HG03342 (cell line): ENCODE measurements around the gene SCP2D1.
"Not testable (repeated sequence)": the region's sequence is repeated elsewhere in the genome, so short reads cannot be mapped to it uniquely, and the experiment has no call there.

Experiments
- ATAC-seq: cut with Tn5 transposase; IDR thresholded peaks from one replicate; pipeline ENCODE4 v1.9.1; 2021; ENCODE audit warnings: mild to moderate bottlenecking, moderate library complexity; ENCODE audit not compliant: unreplicated experiment

Gene SCP2D1

DNA sequence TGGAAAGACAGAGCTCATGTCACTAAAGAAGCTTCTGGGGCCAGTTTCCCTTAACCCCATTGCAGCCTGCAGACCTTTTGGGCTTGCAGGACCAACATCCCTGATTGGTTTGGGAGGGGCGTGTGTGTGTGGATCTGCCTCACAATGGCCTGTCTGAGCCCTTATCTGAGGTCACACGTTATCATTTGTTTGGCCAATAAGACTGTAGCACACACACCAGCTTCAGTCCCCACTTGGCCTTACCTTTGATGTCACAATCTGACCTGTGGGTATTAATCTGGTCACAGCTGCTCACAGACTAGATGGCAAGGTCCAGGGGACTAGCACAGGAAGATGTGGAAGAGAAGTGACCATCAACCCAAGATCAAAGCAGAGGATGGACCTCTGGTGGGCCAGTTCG lies at the start of gene SCP2D1:
SCP2D1 (plus strand) TSS at position 301 of the 400 bp plus-strand sequence; CDS start at position 334, 33 bp downstream.
- ATAC-seq, result no peak

DNA sequence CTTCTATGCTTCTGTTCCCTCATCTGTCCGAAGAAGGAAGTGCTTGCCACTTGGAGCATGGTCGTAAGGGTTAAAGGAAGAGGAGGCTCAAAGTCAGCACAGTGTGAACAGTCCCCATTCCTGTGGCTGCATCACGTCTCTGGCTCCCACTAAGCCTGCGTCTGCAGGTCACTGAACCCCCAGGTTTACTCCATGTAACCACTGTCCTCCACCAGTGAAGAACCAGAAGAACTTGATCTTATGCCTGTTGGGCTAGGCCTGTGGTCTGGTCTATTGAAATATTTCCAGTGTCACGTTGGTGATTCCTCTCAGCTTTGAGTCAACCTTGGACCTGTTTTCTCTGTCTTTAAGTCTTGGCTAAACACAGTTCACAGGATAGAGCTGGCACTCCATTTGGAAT lies 45.9 kb upstream of the SCP2D1 start:
- ATAC-seq, result no peak

DNA sequence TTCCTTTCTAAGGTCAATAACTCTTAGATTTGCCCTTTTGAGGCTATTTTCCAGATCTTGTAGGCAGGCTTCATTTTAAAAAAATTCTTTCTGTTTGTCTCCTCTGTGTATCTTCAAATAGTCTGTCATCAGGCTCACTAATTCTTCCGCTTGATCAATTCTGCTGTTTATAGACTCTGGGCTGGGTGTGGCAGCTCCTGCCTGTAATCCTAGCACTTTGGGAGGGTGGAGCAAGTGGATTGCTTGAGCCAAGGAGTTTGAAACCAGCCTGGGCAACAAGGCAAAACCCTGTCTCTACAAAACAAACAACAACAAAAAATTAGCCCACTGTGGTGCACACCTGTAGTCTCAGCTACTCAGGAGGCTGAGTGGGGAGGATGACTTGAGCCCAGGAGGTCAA lies 40.0 kb upstream of the SCP2D1 start:
- no peak for ATAC-seq

DNA sequence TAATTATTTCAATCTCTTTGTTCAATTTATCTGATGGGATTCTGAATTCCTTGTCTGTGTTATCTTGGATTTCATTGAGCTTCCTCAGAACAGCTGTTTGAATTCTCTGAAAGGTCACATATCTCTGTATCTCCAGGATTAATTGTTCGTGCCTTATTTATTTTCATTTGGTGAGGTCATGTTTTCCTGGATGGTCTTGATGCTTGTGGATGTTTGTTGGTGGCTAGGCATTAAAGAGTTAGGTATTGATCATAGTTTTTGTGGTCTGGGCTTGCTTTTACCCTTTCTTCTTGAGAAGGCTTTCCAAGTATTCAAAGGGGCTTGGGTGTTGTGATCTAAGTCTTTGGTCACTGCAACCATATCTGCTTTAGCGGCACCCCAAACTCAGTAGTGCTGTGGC lies 39.4 kb upstream of the SCP2D1 start:
- ATAC-seq, result no peak

DNA sequence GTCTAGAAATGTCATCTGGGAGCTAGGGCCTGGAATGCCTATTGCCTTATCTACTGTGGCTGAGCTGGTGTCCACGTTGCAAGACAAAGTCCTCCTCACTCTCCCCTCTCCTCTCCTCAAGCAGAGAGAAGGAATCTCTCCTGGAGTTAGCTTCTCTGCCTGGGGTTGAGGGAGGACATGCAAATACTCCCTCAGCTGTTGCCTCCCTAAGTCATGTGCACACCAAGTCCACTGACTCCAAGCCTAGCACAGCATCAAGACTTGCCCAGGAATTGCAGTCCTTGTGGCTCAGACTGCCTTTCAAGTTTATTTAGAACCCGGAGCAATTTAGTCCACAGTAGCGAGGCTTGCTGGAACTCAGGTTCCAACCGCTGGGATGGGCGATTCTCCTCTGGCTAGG lies 38.0 kb upstream of the SCP2D1 start:
- ATAC-seq, result no peak

DNA sequence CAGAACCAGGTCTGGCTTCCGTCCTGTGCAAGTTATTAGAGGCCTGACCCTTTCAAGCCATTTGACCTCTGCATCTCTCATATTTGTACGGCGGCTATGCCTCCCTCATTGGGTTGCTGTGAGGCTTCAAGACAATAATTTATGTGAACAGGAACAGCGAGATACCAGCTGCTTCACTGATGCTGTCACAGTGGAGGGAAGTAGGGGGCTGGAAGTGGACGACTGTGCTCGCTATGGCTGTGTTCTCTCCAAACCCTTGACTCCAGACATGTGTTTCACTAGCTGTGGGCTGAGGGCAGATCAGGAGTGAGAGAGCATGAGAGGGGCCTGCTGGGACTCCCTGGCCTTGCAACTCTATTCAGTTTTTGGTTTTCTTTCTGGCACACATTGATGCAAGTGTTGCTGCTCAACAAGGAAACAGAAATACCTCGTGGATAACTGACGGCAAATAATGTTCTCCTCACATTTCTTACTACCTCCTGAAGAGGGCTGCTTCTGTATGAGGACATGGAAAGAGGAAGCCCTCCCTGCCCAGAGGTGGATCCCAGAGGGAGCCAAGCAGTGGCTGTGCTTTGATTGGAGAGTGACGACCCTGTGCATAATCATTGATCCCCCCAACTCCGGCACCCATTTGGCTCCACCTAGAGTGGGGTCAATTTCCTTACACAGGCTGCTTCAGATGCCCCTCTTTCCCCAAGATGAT lies 34.7 kb upstream of the SCP2D1 start:
- ATAC-seq, result no peak

DNA sequence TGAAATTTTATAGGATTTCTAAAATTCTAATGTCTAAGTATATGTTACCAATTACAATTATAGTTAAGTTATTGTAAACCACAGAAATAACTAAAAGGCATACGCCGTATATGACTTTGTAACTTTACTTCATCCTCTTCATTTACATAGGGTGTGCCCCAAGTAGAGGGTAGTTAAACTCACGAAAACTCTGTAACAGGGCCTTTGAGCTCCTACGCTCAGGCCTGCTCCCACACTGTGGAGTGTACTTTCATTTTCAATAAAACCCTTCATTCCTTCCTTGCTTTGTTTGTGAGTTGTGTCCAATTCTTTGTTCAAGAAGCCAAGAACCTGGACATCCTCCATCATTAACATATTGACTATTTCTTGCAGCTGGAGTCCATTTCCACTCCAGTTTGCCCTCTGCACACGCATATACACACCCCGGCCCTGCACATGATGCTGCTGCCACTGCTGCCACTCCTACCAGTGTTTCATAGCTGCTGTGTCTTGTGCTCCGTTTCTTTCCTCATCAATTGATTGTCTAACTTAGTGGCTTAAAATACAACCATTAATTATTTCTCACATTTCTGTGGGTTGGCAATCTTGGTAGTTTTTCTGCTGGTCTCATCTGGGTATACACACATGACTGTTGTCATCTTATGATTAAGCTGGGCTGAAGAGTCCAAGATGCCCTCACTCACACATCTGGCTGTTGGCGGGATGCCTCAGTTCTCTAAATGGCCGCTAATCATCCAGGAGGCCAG lies 33.0 kb upstream of the SCP2D1 start:
- ATAC-seq, result no peak

DNA sequence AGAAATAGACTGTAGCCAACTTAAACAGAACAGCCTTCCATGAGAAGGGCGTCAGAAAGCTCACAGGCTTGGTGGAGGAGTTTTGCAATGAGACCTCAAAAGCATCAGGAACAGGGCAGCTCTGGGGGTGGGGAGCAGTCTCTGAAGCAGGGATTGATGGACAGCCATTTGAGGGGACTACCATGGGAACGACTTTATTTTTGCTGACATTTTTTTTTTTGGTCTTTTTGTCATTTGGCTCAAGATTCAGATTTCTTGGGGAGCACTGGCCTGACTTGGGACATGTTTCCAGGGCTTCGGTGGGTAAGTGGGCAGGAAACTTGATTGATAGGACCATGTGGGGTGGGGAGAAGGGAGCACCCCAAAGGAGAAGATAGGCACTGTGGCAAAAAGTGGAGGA lies 32.1 kb upstream of the SCP2D1 start:
- ATAC-seq, result no peak

DNA sequence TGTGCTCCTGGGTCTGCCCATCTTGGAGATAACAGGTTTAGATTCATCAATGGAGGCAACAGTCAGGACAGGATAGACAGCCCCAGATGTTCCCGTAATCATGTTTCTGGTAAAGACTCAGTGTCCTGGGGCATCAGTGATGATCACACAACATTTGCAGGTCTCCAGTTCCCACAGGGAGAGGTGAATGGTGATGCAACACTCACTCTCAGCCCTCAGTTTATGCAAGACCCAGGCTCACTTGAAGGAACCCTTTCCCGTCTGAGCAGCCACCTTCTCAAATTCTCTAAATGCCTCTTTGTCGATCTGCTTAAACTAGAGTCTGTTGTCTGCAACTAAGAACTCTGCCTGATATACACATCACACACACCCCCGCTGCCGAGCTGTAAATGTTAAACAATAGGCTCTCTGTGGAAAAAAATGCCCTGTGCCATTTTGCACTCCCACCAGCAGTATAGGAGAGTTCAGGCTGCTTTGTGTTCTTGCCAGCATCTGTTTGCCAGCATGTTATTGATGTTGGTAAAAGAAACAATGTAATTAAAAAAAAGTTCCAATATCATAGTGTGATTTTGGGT lies 30.1 kb upstream of the SCP2D1 start:
- no peak for ATAC-seq

DNA sequence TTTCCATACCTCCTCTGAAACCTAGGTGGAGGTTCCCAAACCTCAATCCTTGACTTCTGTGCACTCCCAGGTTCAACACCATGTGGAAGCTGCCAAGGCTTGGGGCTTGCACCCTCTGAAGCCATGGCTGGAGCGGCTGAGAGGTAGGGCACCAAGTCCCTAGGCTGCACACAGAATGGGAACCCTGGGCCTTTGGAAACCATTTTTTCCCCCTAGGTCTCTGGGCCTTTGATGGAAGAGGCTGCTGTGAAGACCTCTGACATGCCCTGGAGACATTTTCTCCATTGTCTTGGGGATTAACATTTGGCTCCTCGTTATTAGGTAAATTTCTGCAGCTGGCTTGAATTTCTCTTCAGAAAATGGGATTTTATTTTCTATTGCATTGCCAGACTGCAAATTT lies 26.5 kb upstream of the SCP2D1 start:
- not testable (repeated sequence) for ATAC-seq

DNA sequence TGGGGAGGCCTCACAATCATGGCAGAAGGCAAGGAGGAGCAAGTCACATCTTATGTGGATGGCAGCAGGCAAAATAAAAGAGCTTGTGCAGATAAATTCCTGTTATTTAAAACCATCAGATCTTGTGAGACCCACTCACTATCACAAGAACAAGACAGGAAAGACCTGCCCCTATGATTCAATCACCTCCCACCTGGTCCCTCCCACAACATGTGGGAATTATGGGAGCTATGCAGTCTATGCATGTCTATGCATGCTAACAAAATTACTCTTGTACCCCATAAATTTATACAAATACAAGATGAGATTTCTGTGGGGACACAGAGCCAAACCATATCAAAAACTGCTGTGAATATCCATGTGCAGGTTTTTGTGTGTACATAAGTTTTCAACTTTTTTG lies 25.6 kb upstream of the SCP2D1 start:
- no peak for ATAC-seq

DNA sequence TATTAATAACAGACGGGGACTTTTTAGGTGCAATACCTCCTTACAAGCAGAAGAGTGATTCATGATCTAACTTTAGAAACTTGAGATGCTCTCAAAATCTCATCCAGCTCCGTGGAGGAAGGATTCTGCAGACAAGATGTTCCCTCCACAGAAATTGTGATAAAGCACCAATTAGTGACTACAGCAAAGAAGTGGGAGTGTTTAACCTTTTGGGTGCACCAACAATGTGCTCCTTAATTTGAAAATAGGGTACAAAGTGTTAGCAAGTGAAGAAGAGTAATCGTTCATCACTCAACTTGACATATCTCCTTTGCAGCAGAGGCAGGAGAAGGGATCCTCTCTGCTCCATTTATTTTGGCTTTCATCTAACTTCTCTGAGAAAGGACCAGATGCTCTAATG lies 22.8 kb upstream of the SCP2D1 start:
- ATAC-seq, result no peak

DNA sequence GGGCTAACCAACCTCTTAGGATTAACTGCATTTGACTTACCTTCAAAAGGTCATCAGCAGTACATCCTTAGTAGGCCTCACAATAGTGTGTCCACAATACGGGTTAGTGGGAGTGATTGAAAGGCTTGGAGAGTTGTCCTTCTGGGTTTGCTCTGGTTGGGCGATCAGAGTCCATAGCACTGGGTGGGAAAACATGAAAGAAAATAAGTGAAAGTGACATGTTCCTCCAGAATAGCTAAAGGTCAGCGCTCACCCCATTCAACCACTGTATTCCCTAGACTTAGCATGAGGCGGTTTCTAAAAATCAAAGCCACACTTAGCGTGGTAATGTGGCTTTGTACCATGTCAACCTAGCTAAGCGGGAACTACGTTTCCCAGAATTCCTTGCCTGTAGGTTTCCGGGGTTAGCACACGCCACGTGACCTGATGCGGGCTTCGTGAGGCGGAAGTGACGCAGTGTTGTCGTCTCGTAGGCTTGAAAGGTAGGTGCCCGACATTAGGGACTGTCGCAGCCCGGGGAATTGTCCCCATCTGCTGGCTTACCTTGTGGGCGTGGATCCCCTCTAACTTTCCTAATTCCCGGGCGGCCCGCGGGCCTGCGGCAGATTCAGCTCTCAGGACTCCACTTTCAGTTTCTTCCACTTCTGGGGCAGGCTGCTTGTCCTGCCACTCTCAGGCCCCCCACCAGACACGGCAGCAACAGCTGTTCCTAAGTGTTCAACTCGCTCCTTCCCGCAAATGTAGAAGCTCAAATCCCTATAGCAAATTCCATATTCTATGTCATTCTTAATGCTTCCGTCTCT lies 19.8 kb upstream of the SCP2D1 start:
- peak; percentile 98 for ATAC-seq

DNA sequence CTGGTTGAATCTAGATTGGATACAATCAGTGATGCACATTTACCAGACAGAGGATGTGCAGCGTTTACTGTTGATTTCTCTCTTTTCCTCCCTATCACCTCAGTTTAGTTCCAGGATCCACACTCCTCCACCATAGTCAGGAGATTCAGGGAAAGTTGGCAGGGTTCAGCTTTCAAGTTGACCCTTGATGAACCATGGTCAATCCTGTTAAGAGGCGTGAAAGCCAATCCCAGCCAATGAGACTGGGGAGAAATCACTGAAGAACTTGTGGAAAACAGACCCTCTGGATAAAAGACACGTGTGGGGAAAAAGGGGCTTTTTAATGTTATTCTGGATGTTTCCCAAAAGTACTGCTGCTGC lies 19.2 kb upstream of the SCP2D1 start:
- no peak for ATAC-seq

DNA sequence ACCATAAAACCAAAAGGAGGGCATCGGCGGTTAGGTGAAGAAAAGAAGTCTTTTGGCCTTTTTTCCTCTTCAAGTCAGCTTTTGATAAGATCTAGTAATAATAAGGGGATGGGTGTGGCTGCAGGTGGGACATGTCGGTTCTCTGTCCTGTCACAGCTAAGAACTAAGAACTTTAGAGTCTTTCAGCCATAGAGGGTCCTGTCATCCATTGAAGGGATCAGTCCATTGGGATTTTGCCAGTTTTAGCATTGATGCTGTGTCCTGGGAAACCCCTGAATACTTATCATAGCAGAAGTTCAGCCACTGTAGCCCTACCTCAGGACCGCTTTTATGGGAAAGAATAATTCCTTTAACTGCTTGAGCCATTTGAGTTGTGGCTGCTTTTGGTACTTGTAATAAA lies 18.2 kb upstream of the SCP2D1 start:
- ATAC-seq, result no peak

DNA sequence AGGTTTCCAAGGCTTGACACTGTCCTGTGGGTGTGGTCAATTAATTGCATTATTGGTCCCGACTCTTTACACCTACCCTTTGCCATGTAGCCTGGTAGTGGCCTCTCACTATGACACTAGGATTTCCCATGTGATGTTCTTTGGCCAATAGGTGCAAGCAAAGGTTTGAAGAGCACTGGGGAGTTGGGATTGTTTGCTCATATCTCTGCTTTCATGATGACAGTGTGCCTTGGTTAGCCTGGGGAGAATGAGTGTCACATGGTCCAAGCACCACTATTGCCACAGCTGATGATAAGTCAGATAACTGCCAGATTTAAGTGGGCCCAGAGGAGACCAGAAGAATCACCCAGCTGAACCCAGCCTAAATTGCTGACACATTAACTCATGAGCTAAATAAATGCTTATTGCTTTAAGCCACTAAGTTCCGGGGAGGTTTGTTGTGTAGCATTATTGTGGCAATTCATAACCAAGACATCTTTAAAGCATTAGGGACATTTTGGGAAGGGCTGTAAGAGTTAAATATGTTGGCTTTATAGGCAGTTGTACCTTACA lies 17.2 kb upstream of the SCP2D1 start:
- no peak for ATAC-seq

DNA sequence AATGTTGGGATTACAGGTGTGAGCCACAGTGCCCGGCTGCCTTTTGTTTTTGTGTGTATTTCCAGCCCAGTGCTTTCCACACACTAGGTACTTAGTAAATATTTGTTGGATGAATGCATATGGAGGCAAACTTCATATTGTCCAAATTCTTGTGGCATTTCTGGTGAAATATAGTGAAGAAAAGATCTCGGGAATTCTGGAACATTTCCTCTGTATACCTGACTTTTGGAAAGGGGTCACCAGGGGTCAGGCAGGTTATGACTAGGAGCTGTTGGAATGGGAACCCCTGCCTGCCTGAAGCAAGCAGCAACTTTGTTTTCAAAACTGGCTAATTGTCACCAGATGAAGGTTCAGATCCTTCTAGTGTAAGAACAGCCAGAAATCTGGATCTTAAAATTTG lies 12.1 kb upstream of the SCP2D1 start:
- no peak for ATAC-seq

DNA sequence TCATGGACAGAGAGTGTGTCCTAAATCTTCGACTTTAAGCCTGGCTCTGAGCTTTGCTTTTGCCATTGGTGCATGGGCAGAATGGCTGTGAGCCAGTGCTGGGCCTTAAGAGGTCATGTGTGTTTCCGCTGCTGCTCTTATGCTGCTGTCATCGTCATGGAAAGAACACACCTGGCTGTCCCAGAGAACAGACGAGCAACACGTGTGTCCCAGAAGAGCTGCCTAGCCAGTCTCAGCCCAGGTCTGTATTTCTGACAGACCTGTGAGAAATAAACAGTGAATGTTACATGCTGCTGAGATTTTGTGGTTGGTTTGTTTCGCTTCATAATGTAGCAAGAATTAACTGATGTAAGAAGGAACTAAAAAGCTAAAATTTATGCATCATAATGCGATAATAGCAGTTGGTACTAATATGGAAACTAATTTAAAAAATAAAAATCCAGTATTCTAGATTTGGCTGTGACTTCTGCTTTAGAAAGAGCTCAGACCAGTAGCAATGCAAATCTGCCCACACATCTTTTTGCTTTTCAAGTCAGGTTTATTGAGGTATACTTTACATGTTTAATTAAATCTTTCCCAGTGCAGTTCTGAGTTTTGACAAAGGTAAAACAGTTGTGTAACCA lies 11.5 kb upstream of the SCP2D1 start:
- ATAC-seq, result peak; percentile 76

DNA sequence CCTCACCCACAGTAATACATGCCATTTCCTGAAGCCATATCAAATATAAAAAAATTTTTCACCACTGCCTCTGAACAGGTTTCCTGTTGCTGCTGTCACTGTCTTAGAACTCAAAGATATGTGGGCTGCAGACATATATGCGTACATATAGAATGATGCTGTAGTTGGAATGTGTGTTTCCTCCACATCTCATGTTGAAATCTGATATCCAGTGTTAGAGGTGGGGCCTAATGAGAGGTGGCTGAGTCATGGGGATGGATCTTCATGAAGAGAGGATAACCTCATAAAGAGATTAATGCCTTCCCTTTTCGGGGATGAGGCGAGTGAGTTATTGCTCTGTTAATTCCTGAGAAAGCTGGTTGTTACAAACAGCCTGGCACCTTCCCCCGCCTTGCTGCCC lies 7.7 kb upstream of the SCP2D1 start:
- ATAC-seq, result no peak

DNA sequence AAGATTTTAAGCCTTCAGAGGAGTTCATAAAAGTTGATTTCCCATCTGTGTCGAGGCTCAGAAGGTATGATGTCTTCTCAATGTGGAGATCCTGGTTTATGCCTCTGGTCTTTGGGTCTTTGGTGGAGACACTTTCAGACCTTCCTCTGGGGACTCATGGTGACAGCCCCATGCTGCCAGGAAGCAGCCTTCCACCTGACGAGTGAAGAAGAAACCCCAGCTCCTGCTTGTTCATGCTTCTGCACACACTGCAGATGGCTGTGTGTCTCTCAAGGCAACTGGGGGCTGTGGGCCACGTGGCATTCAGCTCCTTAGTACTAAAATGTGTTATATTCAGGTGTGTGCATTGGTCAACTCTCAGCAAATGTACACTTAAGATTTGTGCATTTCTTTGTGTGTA lies 4.9 kb upstream of the SCP2D1 start:
- ATAC-seq, result no peak

DNA sequence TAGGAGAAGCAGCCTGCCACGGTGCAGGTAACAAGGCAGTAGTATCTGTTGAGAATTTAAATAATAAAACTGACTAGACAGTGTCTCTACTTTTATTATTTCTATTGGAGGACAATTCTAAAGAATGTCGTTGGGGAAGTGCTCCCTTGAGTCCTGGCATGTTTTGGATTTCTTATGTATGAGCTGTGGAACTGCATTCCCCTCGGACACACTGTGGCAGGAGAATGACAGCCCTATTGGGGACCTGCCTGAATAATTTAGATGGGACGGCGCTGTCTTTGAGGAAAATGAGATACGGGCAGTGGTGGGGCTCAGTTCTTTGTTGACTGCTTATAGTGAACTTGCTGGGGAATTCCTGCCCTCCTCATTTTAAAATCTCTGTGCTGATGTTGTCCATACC lies 2.4 kb upstream of the SCP2D1 start:
- no peak for ATAC-seq
